ENCODE measurements around the gene TNNC2. TPM values are rescaled to one million over a fixed set of nuclear protein-coding genes. Genes with fewer than 3 reads are reported as not detected.

Gene TNNC2
- total and polyA plus RNA-seq, 2 of the 13 experiments (the other 11 are each of a cell fraction or from before 2014, with no cell fraction given), result 1.8 to 4.7 TPM

GRCh38 chr20:45857114-45857881, 30.2 kb upstream of the TNNC2 start, which contains the start of the genes ACOT8 and ZSWIM3 (continued):
- TF ChIP-seq PRDM15 (CRISPR knock-in tag; IDR thresholded peaks at IDR 0.05) (peak; percentile 77; the same call in 1 of the 2 replicates), TSC22D2 (CRISPR knock-in tag; IDR thresholded peaks at IDR 0.05; ENCODE audit: borderline replicate concordance) (no peak; the same call in 1 of the 2 replicates), ZNF224 (CRISPR knock-in tag; IDR thresholded peaks at IDR 0.05) (peak; percentile 43), EED (CRISPR knock-in tag; IDR thresholded peaks at IDR 0.05) (peak; percentile 97), HOXA7 (CRISPR knock-in tag; IDR thresholded peaks at IDR 0.05) (no peak), TP53 (CRISPR knock-in tag; conservative IDR thresholded peaks at IDR 0.05) (0 out of 2 replicates have a peak, but pooled peaks have one; percentile 57), RFXANK (CRISPR knock-in tag; IDR thresholded peaks at IDR 0.05) (peak; percentile 48; the same call in 1 of the 2 replicates), ZBTB26 (CRISPR knock-in tag; IDR thresholded peaks at IDR 0.05; ENCODE audit: borderline replicate concordance) (peak; percentile 81; the same call in 1 of the 2 replicates), ZNF251 (CRISPR knock-in tag; IDR thresholded peaks at IDR 0.05) (no peak), ZNF790 (CRISPR knock-in tag; IDR thresholded peaks at IDR 0.05; ENCODE audit: borderline replicate concordance) (no peak), ZNF562 (CRISPR knock-in tag; IDR thresholded peaks at IDR 0.05; ENCODE audit: borderline replicate concordance) (no peak), ATF3 (CRISPR knock-in tag; IDR thresholded peaks at IDR 0.05) (no peak; the same call in 1 of the 2 replicates), XBP1 (CRISPR knock-in tag; IDR thresholded peaks at IDR 0.05) (0 out of 2 replicates have a peak, but pooled peaks have one; percentile 65), ETV6 (CRISPR knock-in tag; conservative IDR thresholded peaks at IDR 0.05) (0 out of 2 replicates have a peak, but pooled peaks have one; percentile 35), ZNF7 (CRISPR knock-in tag; IDR thresholded peaks at IDR 0.05) (no peak), ZBTB38 (CRISPR knock-in tag; IDR thresholded peaks at IDR 0.05) (no peak), ZMYM4 (CRISPR knock-in tag; IDR thresholded peaks at IDR 0.05) (peak; percentile 87), ISX (CRISPR knock-in tag; conservative IDR thresholded peaks at IDR 0.05) (no peak), SCMH1 (CRISPR knock-in tag; IDR thresholded peaks at IDR 0.05; ENCODE audit: borderline replicate concordance) (no peak), ZNF280B (CRISPR knock-in tag; IDR thresholded peaks at IDR 0.05; ENCODE audit: borderline replicate concordance) (peak; percentile 64; the same call in 1 of the 2 replicates), NFATC3 (CRISPR knock-in tag; IDR thresholded peaks at IDR 0.05) (0 out of 2 replicates have a peak, but pooled peaks have one; percentile 15), CENPX (CRISPR knock-in tag; IDR thresholded peaks at IDR 0.05) (no peak), SMAD9 (CRISPR knock-in tag; IDR thresholded peaks at IDR 0.05) (0 out of 2 replicates have a peak, but pooled peaks have one; percentile 86), NFRKB (IDR thresholded peaks at IDR 0.05) (no peak)
